GM12892 (cell line): Measurements from ENCODE around the gene NDUFC2.

Experiments
- POLR2A ChIP-seq: IDR thresholded peaks from 2 replicates; pipeline ENCODE4 v1.6.1; 2011; ENCODE audit warnings: low read depth, low read length, control low read depth
- TAF1 ChIP-seq: IDR thresholded peaks from 2 replicates; pipeline ENCODE4 v1.6.1; 2011; ENCODE audit warnings: low read depth, mild to moderate bottlenecking, control low read depth, low read length, borderline replicate concordance

DNA sequence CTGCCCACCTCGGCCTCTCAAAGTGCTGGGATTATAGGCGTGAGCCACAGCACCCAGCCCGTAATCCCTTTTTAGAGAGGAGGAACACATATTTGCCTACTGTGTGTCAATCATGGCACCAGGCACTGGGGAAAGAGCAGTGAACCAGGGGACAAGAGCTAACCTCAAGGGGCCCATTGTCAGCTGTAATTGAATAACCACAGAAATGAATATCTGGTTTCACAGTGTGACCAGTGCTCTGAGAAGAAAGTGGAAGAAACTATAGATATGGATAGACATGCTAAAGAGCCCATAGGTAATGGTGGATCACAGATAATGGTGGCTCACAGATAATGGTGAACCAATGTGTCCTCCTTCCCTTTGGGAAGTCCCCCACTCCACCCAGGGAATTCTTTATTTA lies 48.0 kb downstream of the NDUFC2 start:
- no peak for TF ChIP-seq POLR2A
- no peak for TF ChIP-seq TAF1
